Immature natural killer cell (primary cell): ENCODE data around the gene CACNA2D3. TPM values are rescaled to one million over a fixed set of nuclear protein-coding genes. Genes with fewer than 3 reads are reported as not detected.

Source experiments
- DNase-seq, 3 donors: peaks; one replicate each; pipeline ENCODE4 v3.0.0; 2022; ENCODE audit warnings: mixed read lengths in 1 of 3
- H3K27ac Mint-ChIP-seq, 6 donors: one replicate each; pipeline ENCODE4 v1.8.0; 2020; ENCODE audit warnings: mixed read lengths in 6 of 6, mild to moderate bottlenecking in 5 of 6, inconsistent platforms in 4 of 6, moderate library complexity in 3 of 6
- H3K27me3 Mint-ChIP-seq, 3 donors: one replicate each; pipeline ENCODE4 v1.8.0; 2020 to 2021; ENCODE audit warnings: low read depth in 3 of 3, mild to moderate bottlenecking in 3 of 3, mixed read lengths in 3 of 3, moderate library complexity in 3 of 3, inconsistent platforms in 1 of 3
- H3K36me3 Mint-ChIP-seq, 3 donors: one replicate each; pipeline ENCODE4 v1.8.0; 2020; ENCODE audit warnings: mixed read lengths in 3 of 3, inconsistent platforms in 2 of 3, mild to moderate bottlenecking in 2 of 3
- H3K4me1 Mint-ChIP-seq, 2 donors: one replicate each; pipeline ENCODE4 v1.8.0; 2020; ENCODE audit warnings: inconsistent platforms in 2 of 2, mild to moderate bottlenecking in 2 of 2, mixed read lengths in 2 of 2, moderate library complexity in 1 of 2
- H3K4me3 Mint-ChIP-seq, 5 donors: one replicate each; pipeline ENCODE4 v1.8.0; 2020; ENCODE audit warnings: mild to moderate bottlenecking in 5 of 5, mixed read lengths in 5 of 5, inconsistent platforms in 3 of 5, moderate library complexity in 3 of 5
- H3K9me3 Mint-ChIP-seq, 6 donors: one replicate each; pipeline ENCODE4 v1.8.0; 2020; ENCODE audit warnings: mild to moderate bottlenecking in 6 of 6, mixed read lengths in 6 of 6, inconsistent platforms in 4 of 6, moderate library complexity in 3 of 6
- polyA plus RNA-seq, 3 donors: library from polyadenylated mRNA; unstranded; fragments of 300-500 nt; fragmentation: Illumina TruSeq; gene quantifications; one replicate each; pipeline ENCODE4 v1.2.3, GENCODE V29; 2021

CACNA2D3 gene
- polyA plus RNA-seq, 3 donors from 2014 or later = 0.39 to 4.6 (median 0.77) TPM

- Mint-ChIP-seq H3K4me3 (no peak overlapping the region), H3K4me1 (no peaks in the 10 kb centered on the region), H3K36me3 (no peaks in the 10 kb centered on the region), H3K27ac (no peak overlapping the region), H3K27me3 (no peaks in the 10 kb centered on the region), H3K9me3 (peaks cover 0 to 16% (median 3%) of the 10 kb centered on the region in 6 donors)
- DNase-seq = no peak
Observed at GRCh38 chr3:54408328-54408727, 286.0 kb downstream of the CACNA2D3 start.

- H3K27me3 Mint-ChIP-seq = no peaks in the 10 kb centered on the region
Observed at GRCh38 chr3:54421943-54422342, 299.6 kb downstream of the CACNA2D3 start.

GRCh38 chr3:54424292-54424691, 301.9 kb downstream of the CACNA2D3 start:
- no peak overlapping the region for H3K4me3 Mint-ChIP-seq
- no peaks in the 10 kb centered on the region for H3K27me3 Mint-ChIP-seq
- no peaks in the 10 kb centered on the region for H3K4me1 Mint-ChIP-seq
- no peaks in the 10 kb centered on the region for H3K36me3 Mint-ChIP-seq
- no peak overlapping the region for H3K27ac Mint-ChIP-seq
- no peaks in the 10 kb centered on the region for H3K9me3 Mint-ChIP-seq
- DNase-seq = no peak

More at GRCh38 chr3:54421943-54422342, 299.6 kb downstream of the CACNA2D3 start:
- H3K27ac Mint-ChIP-seq = no peak overlapping the region
- H3K4me1 Mint-ChIP-seq = no peaks in the 10 kb centered on the region
- DNase-seq = no peak
- H3K4me3 Mint-ChIP-seq = no peak overlapping the region
- no peaks in the 10 kb centered on the region for H3K36me3 Mint-ChIP-seq
- peaks cover 0 to 1% (median 0%) of the 10 kb centered on the region in 6 donors for H3K9me3 Mint-ChIP-seq

- Mint-ChIP-seq H3K4me1 (no peaks in the 10 kb centered on the region), H3K36me3 (no peaks in the 10 kb centered on the region), H3K27ac (no peak overlapping the region), H3K4me3 (no peak overlapping the region), H3K9me3 (no peaks in the 10 kb centered on the region), H3K27me3 (no peaks in the 10 kb centered on the region)
- no peak for DNase-seq
Observed at GRCh38 chr3:54426381-54426780, 304.0 kb downstream of the CACNA2D3 start.

GRCh38 chr3:54427501-54427900, 305.1 kb downstream of the CACNA2D3 start:
- Mint-ChIP-seq H3K4me3 (no peak overlapping the region), H3K4me1 (no peaks in the 10 kb centered on the region), H3K27me3 (no peaks in the 10 kb centered on the region), H3K9me3 (no peaks in the 10 kb centered on the region), H3K36me3 (no peaks in the 10 kb centered on the region), H3K27ac (no peak overlapping the region)
- DNase-seq = no peak

- no peaks in the 10 kb centered on the region for H3K9me3 Mint-ChIP-seq
- H3K27me3 Mint-ChIP-seq = no peaks in the 10 kb centered on the region
- DNase-seq = no peak
Observed at GRCh38 chr3:54427941-54428871, 305.9 kb downstream of the CACNA2D3 start.

GRCh38 chr3:54432975-54433374, 310.6 kb downstream of the CACNA2D3 start:
- no peaks in the 10 kb centered on the region for H3K4me1 Mint-ChIP-seq
- no peak for DNase-seq
- H3K36me3 Mint-ChIP-seq = no peaks in the 10 kb centered on the region
- H3K9me3 Mint-ChIP-seq = no peaks in the 10 kb centered on the region
- no peak overlapping the region for H3K4me3 Mint-ChIP-seq
- peaks cover 0 to 5% (median 2%) of the 10 kb centered on the region in 3 donors for H3K27me3 Mint-ChIP-seq
- H3K27ac Mint-ChIP-seq = no peak overlapping the region

More at GRCh38 chr3:54427941-54428871, 305.9 kb downstream of the CACNA2D3 start:
- Mint-ChIP-seq H3K4me3 (no peak overlapping the region), H3K4me1 (no peaks in the 10 kb centered on the region), H3K27ac (no peak overlapping the region), H3K36me3 (no peaks in the 10 kb centered on the region)

- Mint-ChIP-seq H3K4me3 (no peak overlapping the region), H3K27ac (no peak overlapping the region), H3K4me1 (no peaks in the 10 kb centered on the region), H3K9me3 (no peaks in the 10 kb centered on the region), H3K27me3 (peaks cover 0 to 5% (median 2%) of the 10 kb centered on the region in 3 donors), H3K36me3 (no peaks in the 10 kb centered on the region)
- no peak for DNase-seq
Observed at GRCh38 chr3:54433846-54434245, 311.5 kb downstream of the CACNA2D3 start.

- peaks cover 0 to 5% (median 2%) of the 10 kb centered on the region in 3 donors for H3K27me3 Mint-ChIP-seq
- no peak overlapping the region for H3K27ac Mint-ChIP-seq
- H3K4me1 Mint-ChIP-seq = no peaks in the 10 kb centered on the region
- no peaks in the 10 kb centered on the region for H3K9me3 Mint-ChIP-seq
- no peak for DNase-seq
- H3K36me3 Mint-ChIP-seq = no peaks in the 10 kb centered on the region
- no peak overlapping the region for H3K4me3 Mint-ChIP-seq
Observed at GRCh38 chr3:54434756-54435155, 312.4 kb downstream of the CACNA2D3 start.

- H3K27ac Mint-ChIP-seq = no peak overlapping the region
- H3K27me3 Mint-ChIP-seq = peaks cover 0 to 5% (median 2%) of the 10 kb centered on the region in 3 donors
- no peaks in the 10 kb centered on the region for H3K4me1 Mint-ChIP-seq
- no peak for DNase-seq
- peaks cover 0 to 2% (median 0%) of the 10 kb centered on the region in 6 donors for H3K9me3 Mint-ChIP-seq
- H3K36me3 Mint-ChIP-seq = no peaks in the 10 kb centered on the region
- no peak overlapping the region for H3K4me3 Mint-ChIP-seq
Observed at GRCh38 chr3:54437271-54437670, 314.9 kb downstream of the CACNA2D3 start.

GRCh38 chr3:54443561-54444161, 321.3 kb downstream of the CACNA2D3 start:
- Mint-ChIP-seq H3K36me3 (no peaks in the 10 kb centered on the region), H3K4me3 (no peak overlapping the region), H3K27ac (no peak overlapping the region), H3K27me3 (peaks cover 0 to 3% (median 0%) of the 10 kb centered on the region in 3 donors), H3K9me3 (peaks cover 0 to 6% (median 0%) of the 10 kb centered on the region in 6 donors), H3K4me1 (no peaks in the 10 kb centered on the region)
- no peak for DNase-seq

GRCh38 chr3:54445630-54446029, 323.3 kb downstream of the CACNA2D3 start:
- Mint-ChIP-seq H3K27ac (no peak overlapping the region), H3K4me1 (no peaks in the 10 kb centered on the region), H3K27me3 (peaks cover 0 to 3% (median 0%) of the 10 kb centered on the region in 3 donors), H3K9me3 (peaks cover 0 to 4% (median 0%) of the 10 kb centered on the region in 6 donors), H3K36me3 (no peaks in the 10 kb centered on the region), H3K4me3 (no peak overlapping the region)
- no peak for DNase-seq

- Mint-ChIP-seq H3K4me3 (no peak overlapping the region), H3K27me3 (peaks cover 0 to 6% (median 0%) of the 10 kb centered on the region in 3 donors), H3K9me3 (peaks cover 0 to 10% (median 5%) of the 10 kb centered on the region in 6 donors), H3K4me1 (no peaks in the 10 kb centered on the region), H3K27ac (no peak overlapping the region), H3K36me3 (no peaks in the 10 kb centered on the region)
- no peak for DNase-seq
Observed at GRCh38 chr3:54447427-54447826, 325.1 kb downstream of the CACNA2D3 start.

GRCh38 chr3:54454806-54455205, 332.5 kb downstream of the CACNA2D3 start:
- Mint-ChIP-seq H3K4me3 (no peak overlapping the region), H3K27me3 (peaks cover 0 to 4% (median 0%) of the 10 kb centered on the region in 3 donors), H3K27ac (no peak overlapping the region), H3K4me1 (no peaks in the 10 kb centered on the region), H3K36me3 (no peaks in the 10 kb centered on the region), H3K9me3 (peaks cover 3 to 23% (median 11%) of the 10 kb centered on the region in 6 donors)
- DNase-seq = no peak
